Uterus (tissue), 4 donors: Measurements from ENCODE around the gene LNPK. TPM values are rescaled to one million over a fixed set of nuclear protein-coding genes. Genes with fewer than 3 reads are reported as not detected.
"Not testable (repeated sequence)": the region's sequence is repeated elsewhere in the genome, so short reads cannot be mapped to it uniquely, and the experiment has no call there.

Source experiments
- DNase-seq, 2 donors: peaks; one replicate each; pipeline ENCODE4 v3.0.0-alpha.2; 2019 to 2020
- H3K27ac ChIP-seq, 2 donors: fragments of 200-600 bp; sonication (generic); 1 replicate in 1 of 2; 2 replicates in 1 of 2; pipeline ENCODE4 v1.5.1; 2016 to 2018
- H3K27me3 ChIP-seq, 2 donors: fragments of 200-600 bp; sonication (generic); one replicate each; pipeline ENCODE4 v1.5.1; 2018 to 2019; ENCODE audit warnings: control low read depth in 1 of 2
- H3K36me3 ChIP-seq, 2 donors: fragments of 200-600 bp; sonication (generic); one replicate each; pipeline ENCODE4 v1.5.1; 2019; ENCODE audit warnings: control low read depth in 1 of 2
- H3K4me1 ChIP-seq, 2 donors: fragments of 200-600 bp; sonication (generic); one replicate each; pipeline ENCODE4 v1.5.1; 2018 to 2019; ENCODE audit warnings: control low read depth in 1 of 2
- H3K4me3 ChIP-seq, 2 donors: fragments of 200-600 bp; sonication (generic); 1 replicate in 1 of 2; 2 replicates in 1 of 2; pipeline ENCODE4 v1.5.1; 2018 to 2019; ENCODE audit warnings: mild to moderate bottlenecking in 1 of 2
- H3K9me3 ChIP-seq, 2 donors: fragments of 200-600 bp; sonication (generic); one replicate each; pipeline ENCODE4 v1.5.1; 2019; ENCODE audit warnings: control low read depth in 1 of 2
- CTCF ChIP-seq, 4 experiments: fragments of 200-600 bp in 2 of 4; fragments of 450-650 bp in 2 of 4; sonication (generic) in 2 of 4; IDR thresholded peaks; one replicate each; pipeline ENCODE4 v1.5.1; 2016 to 2019; ENCODE audit warnings: antibody characterized with exemption in 4 of 4, mild to moderate bottlenecking in 2 of 4, moderate library complexity in 1 of 4
- POLR2A ChIP-seq, 2 donors: fragments of 450-650 bp; IDR thresholded peaks; one replicate each; pipeline ENCODE4 v1.6.1; 2016; ENCODE audit warnings: antibody characterized with exemption in 2 of 2, mild to moderate bottlenecking in 1 of 2, moderate library complexity in 1 of 2
- intact Hi-C: fragments of 100-400 bp; cut with DNase I; formaldehyde crosslinking; loops from one replicate; pipeline ENCODE4 v1.15.1; 2023; ENCODE audit warnings: low total_unique reads
- total RNA-seq, 4 donors: library from RNA; depleted of rRNA in 3 of 4; stranded (reverse); fragments of >200 nt in 3 of 4; gene quantifications; one replicate each; pipeline versions ENCODE4 v1.1.0 to v1.2.4, GENCODE V29; 2014 to 2023
- donor health status: DM: yes; HTN: yes; CAD: no.

The LNPK gene
- total RNA-seq, 4 donors from 2014 or later: 5.1 to 66.4 (median 25.2) TPM

GRCh38 chr2:175999283-175999819, 2.7 kb downstream of the LNPK start:
- DNase-seq: no peak
- Histone ChIP-seq H3K4me1 (peaks cover 0 to 7% of the 10 kb centered on the region in 2 donors), H3K9me3 (no peaks in the 10 kb centered on the region), H3K27me3 (no peaks in the 10 kb centered on the region), H3K27ac (no peak overlapping the region), H3K4me3 (no peak overlapping the region), H3K36me3 (no peaks in the 10 kb centered on the region)
- TF ChIP-seq POLR2A (IDR thresholded peaks at IDR 0.05): no peak
- TF ChIP-seq CTCF (IDR thresholded peaks at IDR 0.05): no peak
- intact Hi-C loops: no loop called here

GRCh38 chr2:175990099-175990498, 12.0 kb downstream of the LNPK start:
- Histone ChIP-seq H3K36me3 (no peaks in the 10 kb centered on the region), H3K4me3 (no peak overlapping the region), H3K27me3 (no peaks in the 10 kb centered on the region), H3K27ac (no peak overlapping the region), H3K4me1 (no peaks in the 10 kb centered on the region), H3K9me3 (no peaks in the 10 kb centered on the region)
- no peak for TF ChIP-seq CTCF (IDR thresholded peaks at IDR 0.05)
- no peak for TF ChIP-seq POLR2A (IDR thresholded peaks at IDR 0.05)
- no peak for DNase-seq
- intact Hi-C loops: no loop called here

GRCh38 chr2:175987126-175987525, 14.9 kb downstream of the LNPK start:
- H3K27ac ChIP-seq, intact Hi-C loops, DNase-seq, H3K4me1 ChIP-seq, H3K36me3 ChIP-seq, H3K9me3 ChIP-seq, H3K4me3 ChIP-seq, H3K27me3 ChIP-seq: not testable (repeated sequence)

GRCh38 chr2:175984846-175985245, 17.2 kb downstream of the LNPK start:
- intact Hi-C loops: no loop called here

GRCh38 chr2:175981551-175981950, 20.5 kb downstream of the LNPK start:
- TF ChIP-seq POLR2A (IDR thresholded peaks at IDR 0.05) (no peak), CTCF (IDR thresholded peaks at IDR 0.05) (no peak)
- H3K27ac ChIP-seq: no peak overlapping the region
- intact Hi-C loops: no loop called here
- no peak overlapping the region for H3K4me3 ChIP-seq
- no peaks in the 10 kb centered on the region for H3K9me3 ChIP-seq
- no peaks in the 10 kb centered on the region for H3K27me3 ChIP-seq
- no peaks in the 10 kb centered on the region for H3K36me3 ChIP-seq
- H3K4me1 ChIP-seq: no peaks in the 10 kb centered on the region
- no peak for DNase-seq

More at GRCh38 chr2:175984846-175985245, 17.2 kb downstream of the LNPK start:
- Histone ChIP-seq H3K4me3 (no peak overlapping the region), H3K27ac (no peak overlapping the region), H3K4me1 (no peaks in the 10 kb centered on the region), H3K27me3 (no peaks in the 10 kb centered on the region), H3K36me3 (no peaks in the 10 kb centered on the region), H3K9me3 (no peaks in the 10 kb centered on the region)
- no peak for DNase-seq
- no peak for TF ChIP-seq CTCF (IDR thresholded peaks at IDR 0.05)
- no peak for TF ChIP-seq POLR2A (IDR thresholded peaks at IDR 0.05)
